Measurements from ENCODE around the gene TPST1.

GRCh38 chr7:66301249-66301648 is 96.1 kb downstream of the TPST1 start:
- no peak for TF ChIP-seq CTCF (IDR thresholded peaks at IDR 0.05; ENCODE audit: low read depth, low read length)
- no peak for TF ChIP-seq EZH2phosphoT487 (IDR thresholded peaks at IDR 0.05; ENCODE audit: low read depth)
